HG03571 (cell line): Measurements from ENCODE around the gene UQCRQ.

Source experiments
- ATAC-seq: cut with Tn5 transposase; IDR thresholded peaks from one replicate; pipeline ENCODE4 v1.9.1; 2021; ENCODE audit not compliant: unreplicated experiment

Gene UQCRQ

DNA sequence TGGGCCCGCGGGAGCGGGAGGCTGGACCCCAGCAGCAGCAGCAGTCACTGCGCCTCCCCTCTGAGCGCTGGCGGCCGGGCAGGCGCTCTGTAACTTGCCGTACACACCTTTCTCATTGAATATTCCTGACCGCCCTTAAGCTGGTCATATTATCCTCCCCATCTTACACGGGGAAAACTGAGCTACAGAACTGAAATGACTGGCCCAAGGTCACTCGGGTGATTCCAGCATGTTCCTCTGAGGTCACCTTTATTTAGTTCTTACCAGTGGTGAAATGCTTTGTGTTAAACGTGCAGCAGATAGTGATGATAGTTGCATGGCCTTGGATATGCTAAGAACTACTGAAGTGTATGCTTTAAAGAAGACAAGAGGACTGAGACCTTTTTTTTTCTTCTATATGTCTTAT, 607 bp downstream of the UQCRQ start:
- peak; percentile 10 for ATAC-seq

DNA sequence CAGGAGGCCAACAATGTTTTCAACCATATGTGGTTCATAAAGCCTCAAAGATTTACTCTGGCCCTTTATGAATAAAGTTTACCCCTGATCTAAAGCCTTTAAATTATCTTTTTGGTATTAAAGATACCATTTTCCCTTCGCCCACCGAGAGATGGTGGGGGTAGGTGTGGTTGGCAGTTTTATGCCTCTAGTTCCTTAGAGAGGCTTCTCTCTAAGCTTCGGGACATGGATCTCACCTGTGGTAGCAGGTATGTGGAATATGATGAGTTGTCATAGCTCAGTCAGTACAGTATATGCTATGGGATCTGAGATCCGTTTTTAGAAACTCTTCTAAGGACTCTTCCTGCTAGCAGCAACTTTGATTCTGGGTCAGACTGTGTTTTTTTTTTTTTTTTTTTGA, 2.3 kb downstream of the UQCRQ start:
- ATAC-seq: no peak

DNA sequence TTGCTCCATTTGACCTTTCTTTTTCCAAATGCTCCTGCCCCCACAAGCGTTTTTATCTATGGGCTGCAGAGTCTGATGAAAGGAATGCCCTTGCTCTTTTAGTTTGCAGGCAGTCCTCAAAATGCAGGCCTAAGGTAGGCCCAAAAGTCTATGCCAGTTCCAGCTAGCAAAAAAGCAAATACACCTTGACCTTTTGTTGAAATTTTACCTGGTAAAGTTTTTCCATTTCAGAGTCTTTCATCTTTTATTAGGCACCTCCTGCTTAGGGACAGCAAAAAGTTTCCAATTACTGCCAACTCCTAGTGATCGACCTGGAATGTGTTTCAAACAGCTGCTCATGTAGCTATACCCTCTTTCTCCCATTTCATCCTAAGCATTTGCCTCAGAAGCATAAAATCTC, 4.4 kb downstream of the UQCRQ start:
- no peak for ATAC-seq

DNA sequence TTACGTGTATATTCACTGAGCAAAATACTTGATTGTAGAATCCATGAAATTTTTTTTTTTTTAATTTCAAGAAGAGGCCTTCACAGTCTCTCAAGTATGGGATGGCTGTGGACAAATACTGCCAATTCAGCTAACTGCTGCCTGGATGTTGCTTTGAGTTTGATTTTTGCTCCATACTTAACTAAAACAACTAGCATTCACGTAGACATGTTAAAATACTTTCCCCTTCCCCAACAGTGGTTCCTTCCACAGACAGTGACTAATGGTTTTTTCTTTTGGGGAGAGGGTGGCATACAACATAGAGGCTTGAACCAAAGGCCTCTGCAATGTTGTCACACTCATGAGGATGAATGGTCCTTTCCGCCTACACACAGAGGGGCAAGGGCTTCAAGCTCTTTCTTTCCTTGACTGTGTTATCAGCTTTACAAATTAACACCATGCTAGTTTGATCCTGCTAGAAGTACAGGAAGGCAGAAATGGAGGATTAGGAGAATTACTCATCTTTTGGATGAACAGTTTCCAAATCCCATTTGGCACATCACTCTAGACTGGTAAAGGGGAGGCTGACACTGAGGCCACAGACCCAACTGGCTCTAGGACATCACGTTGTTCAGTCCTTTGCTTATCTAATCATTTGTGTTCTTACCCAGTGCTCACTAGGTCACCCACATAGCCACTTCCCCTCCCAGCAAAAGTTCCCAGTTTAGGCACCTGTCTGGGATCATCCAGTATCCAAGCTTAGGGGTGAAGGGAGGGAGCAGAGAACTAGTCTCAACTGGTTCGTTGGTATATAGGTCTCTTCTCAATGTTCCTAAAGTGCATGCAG, 5.2 kb downstream of the UQCRQ start:
- ATAC-seq: no peak

DNA sequence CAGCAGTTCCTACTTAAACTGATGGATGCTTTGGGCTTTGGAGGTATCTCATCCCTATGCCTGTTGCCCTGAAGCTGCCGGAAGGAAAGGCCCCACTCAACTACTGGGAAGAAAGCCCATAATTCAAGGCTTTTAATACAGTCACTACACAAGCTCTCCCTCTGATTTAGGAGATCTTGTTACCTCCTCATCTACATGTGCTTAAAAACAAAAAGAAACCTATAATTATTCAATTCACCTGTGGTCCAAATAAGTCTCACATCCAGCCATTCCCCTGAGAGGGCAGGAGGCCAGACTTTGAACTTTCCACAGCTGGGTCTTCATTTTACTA, 6.3 kb downstream of the UQCRQ start:
- no peak for ATAC-seq

DNA sequence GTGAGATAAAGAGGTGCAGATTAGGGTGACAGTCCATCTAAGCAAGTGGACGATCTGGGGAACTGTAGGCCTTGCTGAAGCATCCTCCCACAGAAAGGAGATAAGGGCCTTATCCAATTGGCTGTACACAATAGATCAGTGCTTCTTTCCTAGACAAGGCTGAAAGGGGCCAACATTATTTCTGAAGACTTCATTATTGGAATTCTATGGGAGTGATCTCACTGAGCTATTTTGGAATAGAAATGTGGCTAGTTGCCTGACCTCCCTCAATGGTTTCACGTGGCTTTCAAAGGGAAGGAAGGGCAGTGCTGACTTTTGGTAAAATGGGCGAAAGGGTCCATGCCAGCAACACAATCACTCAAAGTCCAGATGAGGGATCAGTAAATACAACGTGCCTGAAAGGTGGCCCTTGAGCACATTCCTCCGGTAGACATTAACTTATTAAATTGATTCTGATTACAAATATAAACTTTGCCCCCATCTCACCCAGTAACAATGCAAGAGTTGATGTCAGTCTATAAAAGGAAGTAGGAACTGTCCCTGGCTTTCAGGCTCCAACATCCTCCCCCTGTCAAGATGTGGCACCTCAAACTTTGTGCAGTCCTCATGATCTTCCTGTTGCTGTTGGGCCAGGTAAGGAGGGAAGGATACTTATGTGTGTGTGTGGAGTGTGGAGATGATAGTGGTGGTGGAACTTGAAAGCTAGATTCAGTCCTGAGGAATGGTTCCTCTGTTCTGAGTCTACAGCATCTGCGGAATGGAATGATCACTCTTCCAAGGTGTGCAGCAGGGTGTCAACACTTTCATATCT, 6.9 kb downstream of the UQCRQ start, which contains the start of gene LEAP2:
LEAP2 (plus strand) TSS at position 550 of the 811 bp plus-strand sequence; CDS start at position 577, 27 bp downstream.
- no peak for ATAC-seq

DNA sequence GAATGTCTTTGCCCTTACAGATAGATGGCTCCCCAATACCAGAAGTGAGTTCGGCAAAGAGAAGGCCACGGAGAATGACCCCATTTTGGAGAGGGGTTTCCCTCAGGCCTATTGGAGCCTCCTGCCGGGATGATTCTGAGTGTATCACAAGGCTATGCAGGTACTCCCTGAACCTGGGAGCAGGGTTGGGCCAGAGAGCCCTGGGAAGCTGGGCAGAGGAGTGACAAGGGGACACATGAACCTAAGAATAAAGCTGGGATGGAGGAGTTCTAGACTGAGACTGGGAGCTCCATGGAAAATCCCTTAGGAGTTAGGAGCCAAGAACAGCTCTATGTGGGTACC, 7.5 kb downstream of the UQCRQ start:
- no peak for ATAC-seq

DNA sequence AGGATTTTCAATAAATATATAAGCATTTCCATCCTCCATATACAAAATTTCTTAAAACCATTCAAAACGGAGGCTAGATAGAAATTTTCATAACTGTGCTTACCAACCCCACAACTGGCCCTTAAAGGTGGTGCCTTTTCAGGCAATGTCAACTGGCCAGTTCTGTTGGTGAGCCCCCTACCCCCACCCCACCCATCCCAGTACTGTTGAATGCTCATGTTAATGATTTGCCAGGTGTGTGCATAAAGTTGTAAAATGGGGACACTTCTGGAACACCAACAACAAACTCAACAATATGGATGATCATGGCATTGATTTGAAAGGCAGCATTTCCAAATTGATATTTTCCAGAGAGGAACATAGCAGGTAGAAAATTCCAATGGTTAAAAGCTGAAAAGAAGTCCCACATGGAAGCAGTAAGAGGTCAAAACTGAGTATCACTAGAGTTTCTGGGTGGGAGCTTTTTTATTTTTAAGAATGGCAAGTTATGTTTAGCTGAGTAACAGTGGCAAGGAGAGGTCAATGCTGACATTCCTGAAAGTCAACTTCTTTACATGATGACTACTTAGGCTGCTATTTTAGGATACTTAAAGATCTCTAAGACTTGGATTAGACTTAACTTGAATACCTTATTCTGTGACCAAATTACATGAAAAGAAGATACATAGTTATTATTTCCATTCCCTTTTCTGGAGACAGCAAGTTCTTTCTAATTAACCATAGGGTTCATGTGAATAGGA, 9.7 kb downstream of the UQCRQ start:
- ATAC-seq: no peak

DNA sequence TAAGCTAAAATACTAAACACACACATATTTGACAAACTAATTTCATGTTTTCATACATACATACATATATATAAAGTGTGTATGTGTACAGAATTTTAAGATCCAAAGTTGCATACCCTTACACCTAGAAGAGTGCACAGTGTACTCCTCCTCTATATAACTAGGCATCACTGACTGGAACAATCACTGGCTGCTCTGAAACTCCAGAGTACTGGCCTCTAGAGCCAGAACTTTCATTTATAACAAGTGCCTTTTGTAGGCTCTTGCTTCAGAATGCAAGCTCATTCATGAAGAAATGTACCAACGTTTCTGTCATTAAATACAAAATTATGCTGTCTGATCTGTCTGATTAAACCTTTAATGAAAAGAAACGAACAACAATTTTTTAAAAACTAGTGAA, 11.0 kb downstream of the UQCRQ start:
- no peak for ATAC-seq

DNA sequence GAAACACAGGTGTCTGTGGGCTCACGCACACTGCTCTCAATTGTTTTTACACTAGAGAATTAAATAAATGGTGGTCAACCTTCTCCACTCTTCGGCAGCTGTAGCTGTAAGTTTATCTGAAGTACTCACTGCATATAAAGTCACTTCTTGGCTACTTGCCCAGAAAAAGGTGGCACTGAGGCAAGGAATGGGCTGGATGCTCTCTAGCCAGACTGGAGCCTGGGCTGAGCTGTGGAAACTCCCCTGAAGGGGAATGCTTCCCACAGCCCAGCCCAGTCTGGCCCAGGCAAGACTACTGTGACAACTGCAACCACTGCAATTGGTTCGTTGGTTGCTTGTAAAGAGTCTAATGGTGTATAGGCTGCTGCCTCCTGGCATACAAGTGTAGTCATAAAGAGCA, 11.5 kb downstream of the UQCRQ start:
- ATAC-seq: no peak

DNA sequence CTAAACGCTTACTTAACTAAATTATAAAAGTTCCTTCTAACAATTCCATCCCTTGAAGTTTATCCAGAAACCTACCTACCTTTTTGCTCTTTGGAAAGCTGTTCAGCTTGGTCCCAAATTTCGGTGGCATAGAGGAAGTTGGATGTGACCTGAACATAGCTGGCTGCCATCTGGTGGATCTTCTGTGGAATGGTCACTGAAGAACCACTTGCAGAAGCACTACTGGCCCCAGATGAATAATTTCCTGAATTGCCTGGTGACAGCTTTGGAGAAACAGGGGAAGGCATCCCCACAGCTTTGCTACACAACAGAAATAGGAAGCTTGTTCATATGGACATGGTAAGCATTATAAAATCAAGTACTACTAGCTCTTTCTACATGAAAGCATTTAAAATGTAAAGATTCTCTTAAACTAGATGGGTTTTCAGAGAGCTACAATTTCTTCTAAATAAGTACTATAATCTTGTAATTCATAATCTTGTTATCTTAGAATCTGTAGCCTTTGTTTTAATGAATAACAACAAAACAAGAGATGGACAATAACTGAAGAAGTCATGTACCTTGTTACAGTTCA, 16.9 kb downstream of the UQCRQ start:
- peak; percentile 66 for ATAC-seq

DNA sequence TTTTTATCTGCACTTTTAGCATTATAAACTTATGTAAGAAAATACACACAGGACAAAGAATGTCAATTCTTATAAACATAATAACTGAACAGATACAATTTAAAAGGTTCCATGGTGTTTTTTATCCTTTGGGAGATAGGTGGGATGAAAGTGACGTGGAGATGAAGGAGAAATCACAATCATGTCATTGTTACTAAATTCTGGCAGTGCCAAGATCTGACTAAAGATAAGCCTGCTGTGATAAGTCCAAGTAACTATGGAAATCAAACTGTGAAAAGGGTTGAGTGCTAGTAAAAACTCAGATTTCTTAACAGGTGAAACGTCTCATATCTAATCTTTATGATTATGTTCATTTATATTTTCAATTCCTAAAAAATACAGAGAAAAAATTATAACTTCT, 18.1 kb downstream of the UQCRQ start:
- no peak for ATAC-seq

DNA sequence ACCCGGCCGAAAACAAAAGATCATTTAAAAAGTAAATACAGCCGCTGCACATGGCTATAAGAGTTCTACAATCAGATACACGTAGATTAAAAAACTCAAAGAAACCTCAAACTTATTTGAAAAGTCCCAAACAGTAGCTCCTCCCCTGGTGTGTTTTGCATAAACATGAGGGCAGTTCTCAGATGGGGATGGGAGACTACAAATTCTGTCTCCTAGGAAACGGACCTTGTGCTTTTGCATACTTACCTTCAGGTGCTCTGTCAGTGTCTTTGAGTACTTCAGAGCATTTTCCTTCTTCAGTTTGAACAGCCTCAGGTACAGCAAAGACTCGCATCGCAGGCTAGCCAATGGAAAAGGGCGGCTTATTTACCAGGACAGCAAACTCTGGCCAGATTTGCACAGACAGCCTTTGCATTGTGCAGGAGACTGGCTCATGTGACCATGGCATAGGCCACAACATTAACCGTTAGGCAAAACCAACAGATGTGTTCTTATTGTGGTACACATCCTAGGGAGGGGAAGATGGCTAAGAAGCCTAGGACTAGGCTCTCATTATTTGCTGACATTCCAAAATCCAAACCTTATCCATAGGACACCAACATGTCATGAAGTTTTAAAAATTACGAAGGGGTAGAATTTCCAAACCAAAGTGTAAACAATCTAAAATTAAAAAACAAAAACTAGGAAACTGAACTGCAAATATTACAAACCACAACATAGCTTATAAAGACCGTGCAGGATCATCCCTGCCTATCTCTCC, 19.8 kb downstream of the UQCRQ start:
- ATAC-seq: no peak

DNA sequence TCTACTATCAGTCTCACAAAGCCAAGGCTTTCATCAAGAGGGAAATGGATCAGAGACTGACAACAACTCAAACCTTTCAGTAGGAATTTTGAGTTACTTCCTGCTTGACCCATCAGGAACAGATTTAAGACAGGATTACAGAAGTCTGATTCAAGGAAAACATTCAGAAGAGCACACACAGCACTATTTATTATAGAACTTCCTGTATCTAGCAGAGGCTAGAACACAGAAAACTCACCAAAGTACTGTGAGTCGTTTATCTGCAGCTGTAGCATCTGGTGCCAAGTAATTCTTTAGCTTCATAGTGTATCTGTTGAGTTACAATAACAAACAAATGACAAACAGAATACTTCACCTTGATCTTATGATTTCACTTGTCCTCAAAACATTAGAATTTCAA, 20.8 kb downstream of the UQCRQ start:
- no peak for ATAC-seq

DNA sequence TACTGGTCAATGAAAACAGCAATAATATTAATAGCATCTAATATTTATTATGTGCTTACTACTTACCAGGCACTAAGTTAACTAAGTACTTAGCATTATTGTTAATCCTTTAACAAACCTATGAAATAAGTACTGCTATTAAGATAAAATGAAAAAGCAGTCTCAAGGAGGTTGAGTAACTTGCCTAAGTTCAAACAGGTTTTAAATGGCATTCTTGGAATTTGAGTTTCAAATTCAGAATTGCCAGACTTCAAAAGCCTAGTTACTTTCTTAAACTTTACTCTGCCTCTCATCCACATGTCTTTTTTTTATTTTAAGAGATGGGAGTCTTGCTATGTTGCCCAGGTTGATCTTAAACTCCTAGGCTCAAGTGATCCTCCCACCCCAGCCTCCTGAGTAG, 23.1 kb downstream of the UQCRQ start:
- no peak for ATAC-seq

DNA sequence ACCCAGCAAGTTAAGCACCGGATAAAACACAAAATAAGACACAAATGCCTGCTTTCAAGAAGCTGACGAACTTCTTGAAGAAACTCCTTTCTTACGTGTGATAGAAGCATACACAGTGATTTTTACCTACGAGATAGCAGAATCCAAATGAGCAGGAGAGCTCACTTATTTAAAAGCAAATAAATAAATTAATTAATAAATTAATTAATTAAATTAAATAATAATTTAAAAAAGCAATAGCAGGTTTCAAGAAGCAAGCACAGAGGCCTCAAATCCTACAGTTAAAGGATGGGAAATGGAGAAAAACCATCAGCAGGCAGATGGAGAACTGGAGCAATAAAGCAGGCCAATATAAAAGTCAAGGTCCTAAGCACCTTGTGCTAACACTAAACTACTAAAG, 24.4 kb downstream of the UQCRQ start:
- ATAC-seq: no peak

DNA sequence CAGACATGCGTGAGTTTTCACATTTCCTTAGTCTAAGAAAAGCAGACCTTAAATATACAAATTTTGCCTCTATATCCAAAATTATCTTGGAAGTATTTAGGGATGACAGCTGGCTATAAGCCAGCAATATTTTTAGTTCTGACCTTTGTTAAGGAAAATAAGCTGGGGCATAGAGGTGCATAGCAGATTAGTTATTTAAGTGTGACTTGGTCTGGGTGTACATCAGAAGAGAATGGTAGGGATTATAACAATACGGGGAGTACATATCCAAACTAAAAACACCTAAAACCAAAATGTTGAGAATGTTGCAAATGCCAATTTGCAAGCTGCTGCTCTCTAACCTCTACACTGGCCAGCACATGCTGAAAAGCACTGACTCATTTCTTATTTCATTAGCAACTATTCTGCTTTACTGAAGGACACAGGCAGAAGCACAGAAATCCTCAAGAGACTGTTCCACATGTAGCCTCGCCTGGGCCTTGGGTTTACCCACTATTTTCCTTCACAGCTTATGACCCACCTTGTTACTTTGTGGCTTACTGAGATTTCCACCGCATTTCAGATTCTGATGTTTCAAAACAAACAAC, 29.4 kb downstream of the UQCRQ start:
- ATAC-seq: no peak

DNA sequence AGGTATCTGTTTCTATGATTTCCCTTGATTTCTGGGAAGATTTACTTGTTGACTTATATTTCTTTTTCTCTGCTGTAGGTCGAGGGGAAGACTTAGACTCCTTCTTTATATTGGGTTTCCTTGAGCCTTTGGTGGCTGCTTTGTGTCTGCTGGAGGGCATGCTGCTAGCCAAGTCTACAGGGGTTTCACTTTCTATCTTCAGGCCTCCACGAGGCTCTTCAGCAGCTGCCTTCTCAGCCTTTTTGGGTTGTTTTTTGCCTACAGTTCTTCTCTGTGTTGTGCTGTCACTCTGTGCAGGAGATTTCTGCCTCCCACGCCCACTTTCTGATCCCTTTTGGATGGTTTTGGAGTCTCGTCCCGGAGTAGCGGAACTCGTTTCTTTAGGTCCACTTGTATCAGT, 30.2 kb downstream of the UQCRQ start:
- no peak for ATAC-seq

DNA sequence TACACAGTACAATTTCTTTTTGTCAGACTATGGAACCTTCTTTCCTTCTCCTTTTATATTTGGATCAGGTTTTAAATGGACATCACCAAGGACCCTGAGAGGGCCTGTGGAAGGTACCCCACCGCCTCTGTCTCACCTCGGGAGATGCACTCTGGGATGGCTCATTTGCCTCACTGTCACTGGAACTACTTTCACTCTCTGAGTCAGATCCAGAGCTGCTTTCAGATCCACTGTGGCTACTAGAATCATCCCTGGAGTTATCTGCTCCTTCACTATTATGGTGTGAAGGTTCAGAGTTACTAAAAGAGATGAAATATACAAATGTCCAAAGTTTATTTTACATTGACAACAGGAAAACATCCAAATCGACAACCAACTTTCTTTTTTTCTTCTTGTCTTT, 31.7 kb downstream of the UQCRQ start:
- ATAC-seq: no peak

DNA sequence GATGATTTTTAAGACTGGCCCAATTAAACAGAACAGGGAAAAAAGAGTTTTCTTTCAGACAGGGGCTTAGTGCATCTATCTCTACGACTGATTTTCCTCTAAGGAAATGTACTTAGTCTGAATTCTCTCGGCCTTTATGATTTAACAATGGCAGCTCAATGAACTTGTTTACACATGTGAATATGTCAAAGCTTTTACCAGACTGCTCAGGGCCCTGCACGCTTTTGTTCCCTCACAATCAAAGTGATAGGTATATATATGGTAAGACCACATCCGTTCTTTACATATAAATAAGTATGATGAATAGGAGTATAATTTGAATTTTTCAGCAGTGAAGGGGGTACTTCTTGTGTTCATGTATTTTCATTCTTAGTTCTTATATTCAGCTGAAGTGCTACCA, 34.6 kb downstream of the UQCRQ start:
- ATAC-seq: no peak
